KG1 (cell line): Measurements from ENCODE around the gene NEUROD6.

ENCODE experiments used
- DNase-seq: peaks from one replicate; lab custom pipeline; 2025; lab: John Stamatoyannopoulos, UW

NEUROD6 gene

DNA sequence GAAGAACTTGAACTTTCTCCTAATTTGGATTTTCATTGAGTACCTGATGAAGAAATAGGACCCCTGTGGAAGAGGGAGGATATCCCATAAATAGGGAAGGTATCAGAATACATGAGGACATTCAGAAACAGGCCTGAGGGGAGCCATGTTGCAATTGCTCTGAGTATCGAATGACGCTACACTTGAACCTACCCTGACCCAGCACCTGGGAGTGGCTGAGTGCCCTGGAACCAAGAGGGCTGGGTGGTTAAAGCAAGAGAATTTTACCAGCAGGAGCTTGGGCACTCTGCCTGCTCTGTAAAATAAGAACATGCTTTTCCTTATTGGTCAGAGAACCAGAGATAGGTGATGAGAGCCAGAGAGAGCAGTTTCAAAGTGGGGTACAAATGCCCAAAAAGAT, 7.2 kb downstream of the NEUROD6 start:
- DNase-seq: no peak

DNA sequence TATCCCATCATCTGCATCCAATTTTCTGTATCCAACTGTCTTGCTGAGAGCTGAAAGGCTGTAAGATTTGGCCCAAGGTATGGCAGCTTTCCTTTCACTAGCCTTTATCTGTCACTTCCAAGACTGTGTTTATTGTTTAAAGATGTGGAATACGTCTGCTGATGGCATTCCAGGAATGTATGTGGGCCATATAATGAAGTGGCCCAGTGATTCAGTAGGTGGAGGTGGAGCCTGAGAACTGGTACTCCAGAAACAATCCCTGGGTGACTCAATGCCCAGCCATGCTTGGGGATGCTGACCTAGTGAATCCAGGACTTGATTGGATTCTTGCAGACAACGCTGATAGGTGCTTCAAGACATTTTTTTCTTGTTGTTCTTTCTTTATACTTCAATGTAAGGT, 13.5 kb downstream of the NEUROD6 start:
- DNase-seq: no peak

DNA sequence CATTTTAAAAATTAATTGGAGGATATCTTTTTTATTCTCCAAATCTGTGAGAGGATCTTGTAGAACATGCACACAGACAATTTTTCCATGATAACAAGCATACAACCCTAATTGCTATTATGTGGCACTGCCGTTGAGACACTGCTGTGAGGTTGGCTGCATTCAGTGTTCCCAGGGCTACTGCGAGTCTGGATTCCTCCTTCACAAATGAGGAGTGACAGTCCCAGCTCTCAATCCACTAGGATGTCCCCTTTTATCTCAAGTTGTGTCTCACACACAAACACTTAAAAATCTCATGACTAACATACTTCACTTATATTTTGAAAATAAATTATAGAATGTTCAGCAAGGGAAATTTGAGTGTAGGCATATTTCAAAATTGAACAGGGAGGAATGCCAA, 14.1 kb downstream of the NEUROD6 start:
- no peak for DNase-seq

DNA sequence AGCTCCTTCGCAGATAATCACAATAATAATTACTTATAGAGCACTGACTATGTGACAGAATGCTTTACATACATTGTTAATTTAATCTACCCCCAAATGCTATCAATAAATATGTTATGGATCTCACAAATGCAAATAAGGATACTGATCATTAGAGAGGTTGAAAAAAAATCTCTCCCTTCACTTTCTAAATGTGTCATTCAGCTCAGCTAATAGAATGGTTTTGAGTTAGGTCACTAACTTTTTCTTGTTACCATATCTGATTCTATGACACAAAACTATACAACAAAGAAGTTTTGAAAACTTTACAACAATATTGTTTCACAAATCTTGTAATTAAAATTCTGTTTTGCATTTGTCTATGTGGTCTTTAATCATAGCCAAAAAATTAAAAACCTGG, 17.4 kb downstream of the NEUROD6 start:
- DNase-seq: no peak

DNA sequence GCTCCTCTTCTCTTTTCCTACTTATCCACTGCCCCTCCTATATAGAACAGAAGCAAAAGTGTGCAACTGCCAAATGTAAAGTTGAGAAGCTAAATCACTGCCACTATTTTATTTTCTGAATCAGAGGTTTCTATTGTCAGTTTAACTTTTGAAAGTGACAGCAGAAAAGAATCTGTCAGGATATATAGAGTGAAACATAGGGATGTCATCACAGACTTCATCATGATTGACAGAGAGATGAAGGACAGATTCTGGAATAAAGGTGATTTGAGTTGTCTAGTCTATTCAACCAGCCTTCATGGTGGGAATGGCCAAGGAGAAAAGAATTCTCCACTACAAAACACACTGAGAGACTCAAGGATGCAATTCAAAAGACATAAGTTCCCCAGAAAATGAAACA, 19.9 kb downstream of the NEUROD6 start:
- DNase-seq: no peak

DNA sequence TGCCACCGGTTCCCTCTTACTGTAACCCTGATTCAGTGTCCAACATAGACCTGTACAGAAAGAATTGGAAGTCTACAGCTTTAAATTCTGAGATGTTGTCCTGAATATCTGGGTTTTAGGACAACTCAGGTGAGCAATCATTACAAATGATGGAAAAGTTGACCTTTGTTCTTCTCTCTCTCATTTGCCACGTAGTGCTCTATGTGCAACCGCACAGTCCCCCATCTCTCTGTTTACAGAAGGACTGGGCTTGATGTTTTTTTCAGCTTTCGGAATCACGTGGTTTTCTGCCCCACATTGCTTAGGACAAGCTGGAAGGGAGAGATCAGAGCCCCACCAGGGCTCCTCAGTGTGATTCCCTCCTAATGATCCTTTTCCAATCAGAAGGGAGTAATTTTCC, 22.2 kb downstream of the NEUROD6 start:
- no peak for DNase-seq

DNA sequence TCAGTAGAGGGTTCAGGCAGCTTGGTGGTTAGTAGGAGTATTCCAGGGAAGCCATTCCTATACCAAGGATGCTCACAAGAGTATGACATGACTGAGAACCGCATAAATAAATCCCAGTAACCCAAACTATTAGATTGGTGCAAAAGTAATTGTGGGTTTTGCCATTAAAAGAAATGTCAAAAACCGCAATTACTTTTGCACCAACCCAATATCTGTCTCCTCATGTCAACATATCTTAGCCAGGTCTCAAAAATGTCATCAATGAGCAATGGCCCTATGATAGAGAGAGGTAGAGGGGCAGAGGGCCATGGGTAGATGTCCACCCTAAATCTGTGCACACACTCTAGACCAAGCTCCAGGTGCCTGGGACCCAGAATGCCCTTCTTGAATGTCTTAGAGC, 23.6 kb downstream of the NEUROD6 start:
- no peak for DNase-seq

DNA sequence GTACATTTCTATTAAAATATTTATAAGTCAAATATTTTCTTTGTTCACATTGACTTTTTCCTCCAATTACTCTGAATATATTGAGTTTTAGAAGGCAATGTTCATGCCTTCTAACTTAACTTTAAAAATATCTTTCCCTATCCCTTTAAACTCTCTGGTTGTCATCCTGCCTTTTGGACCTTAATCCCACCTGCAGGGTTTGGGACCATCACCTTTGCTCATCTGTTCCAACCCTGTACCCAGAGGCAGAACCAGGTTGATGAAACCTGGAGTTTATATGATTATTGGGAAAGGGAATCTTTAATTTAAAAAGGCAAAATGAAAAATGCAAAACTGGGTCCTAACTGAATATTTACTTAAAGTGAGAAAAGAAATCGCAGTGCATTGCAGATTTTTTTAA, 24.8 kb downstream of the NEUROD6 start:
- no peak for DNase-seq

DNA sequence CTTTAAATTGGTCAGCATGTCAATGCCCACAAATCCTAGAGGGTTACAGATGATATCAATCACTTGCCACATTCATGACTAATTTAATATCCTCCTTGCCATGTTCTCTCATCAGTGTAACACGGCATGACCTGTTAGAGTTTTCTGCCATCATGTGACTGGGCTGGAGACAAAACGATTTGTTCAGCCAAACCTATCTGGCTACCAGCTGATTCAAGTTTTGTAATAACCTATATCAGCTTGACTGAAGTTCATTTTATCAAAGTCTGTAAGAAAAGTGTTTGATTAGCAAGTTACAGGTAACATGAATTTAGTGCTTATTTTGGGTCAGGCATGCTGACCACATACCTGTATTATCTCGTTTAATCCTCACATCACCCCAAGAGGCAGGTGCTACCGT, 25.7 kb downstream of the NEUROD6 start:
- no peak for DNase-seq

DNA sequence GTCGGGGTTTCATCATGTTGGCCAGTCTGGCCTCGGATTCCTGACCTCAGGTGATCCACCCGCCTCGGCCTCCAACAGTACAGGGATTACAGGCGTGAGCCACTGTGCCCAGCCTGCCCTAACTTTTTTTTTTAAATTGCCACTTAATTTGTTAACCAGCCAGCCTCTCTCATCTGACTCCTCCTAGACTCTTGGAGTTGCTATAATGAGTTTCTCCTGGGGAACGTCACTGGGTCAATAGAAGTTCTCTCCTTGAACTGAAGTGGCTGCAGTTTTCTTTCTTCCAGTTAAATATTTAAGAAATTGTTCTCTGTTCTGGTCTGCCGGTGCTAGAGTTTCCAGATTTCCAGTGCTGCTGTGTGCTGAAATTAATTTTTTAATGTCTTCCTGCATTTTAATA, 27.6 kb downstream of the NEUROD6 start:
- DNase-seq: no peak

DNA sequence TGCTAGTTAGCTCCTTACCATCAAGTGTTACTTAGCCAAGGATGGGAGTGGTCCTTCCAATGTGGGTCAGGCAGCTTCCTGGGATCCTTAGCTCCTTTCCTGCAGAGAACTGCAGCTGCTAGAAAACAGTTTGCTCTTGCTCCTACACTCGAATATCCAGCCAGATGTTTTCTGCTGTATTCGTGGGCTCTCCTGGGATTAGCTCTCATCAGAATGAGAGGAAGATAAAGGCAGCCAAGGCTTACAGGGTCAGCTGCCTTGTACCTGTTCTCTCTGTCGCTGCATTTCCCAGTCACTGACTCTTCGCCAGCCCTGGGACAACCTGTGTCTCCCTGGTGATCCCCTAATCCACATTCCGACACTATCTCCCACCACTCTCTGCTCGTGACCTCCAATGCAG, 29.0 kb downstream of the NEUROD6 start:
- no peak for DNase-seq

DNA sequence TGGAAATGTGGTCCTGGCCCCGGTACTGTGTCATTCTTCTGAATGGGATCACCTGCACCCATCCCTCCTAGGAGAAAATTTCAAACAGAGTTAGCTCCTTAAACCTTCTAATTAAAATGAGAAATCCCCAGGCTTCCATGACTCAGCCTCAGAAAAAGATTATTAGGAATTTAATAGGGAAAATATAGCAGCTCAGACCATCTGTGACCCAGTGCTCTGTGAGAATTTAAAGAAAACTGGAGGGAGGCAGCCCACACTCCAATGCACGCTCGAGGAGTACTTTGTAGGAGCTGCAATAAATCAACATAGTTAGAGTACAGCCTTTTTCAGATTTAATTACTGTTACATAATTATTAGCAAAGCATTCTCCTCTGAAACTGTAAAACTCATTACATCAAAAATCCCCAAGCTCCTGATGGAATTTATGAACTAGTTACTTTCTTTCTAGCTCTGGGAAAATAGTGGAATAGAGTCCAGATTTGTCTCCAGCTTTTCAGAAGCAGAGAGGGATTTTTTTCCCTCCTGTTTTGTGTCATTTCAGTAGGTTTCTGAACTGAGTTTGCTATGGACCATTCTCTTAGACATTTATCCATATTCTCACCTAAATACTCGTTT, 30.1 kb downstream of the NEUROD6 start:
- DNase-seq: no peak

DNA sequence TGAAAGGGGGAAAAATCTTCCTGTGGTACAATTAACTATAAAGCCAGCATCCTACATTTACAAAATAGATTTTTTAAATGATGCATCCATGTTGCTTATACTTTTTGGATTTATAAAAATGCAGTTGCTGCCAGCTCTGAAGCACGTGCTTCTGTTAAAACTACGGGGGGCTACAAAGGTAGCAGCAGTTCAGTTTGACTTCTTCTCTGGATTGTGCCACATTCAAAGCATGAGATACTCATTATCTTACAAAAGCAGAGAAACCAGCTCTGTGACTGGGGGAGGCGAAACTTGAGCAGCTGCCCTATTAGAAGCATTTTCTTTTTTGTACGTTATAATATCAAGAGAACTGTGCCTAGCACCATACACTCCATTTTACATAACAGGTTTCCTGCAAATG, 31.1 kb downstream of the NEUROD6 start:
- no peak for DNase-seq

DNA sequence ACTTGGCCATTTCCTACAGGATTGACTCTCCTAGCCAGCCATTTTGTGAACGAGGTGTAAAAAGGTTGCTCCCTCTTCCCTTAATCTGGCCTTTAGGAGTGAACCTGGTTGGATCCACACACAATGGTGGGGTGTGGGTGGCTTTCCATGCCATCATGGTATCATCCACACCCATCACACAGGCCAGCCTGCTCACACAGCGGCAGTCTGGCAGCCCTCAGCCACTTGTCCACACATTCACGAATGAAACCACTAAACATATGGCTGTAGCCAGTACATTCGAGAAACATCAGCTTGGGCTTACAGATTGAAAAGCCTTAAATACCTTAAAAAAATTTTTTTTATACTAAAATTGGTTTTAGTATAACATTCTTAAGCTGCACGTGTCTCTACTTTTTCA, 31.9 kb downstream of the NEUROD6 start:
- DNase-seq: no peak

DNA sequence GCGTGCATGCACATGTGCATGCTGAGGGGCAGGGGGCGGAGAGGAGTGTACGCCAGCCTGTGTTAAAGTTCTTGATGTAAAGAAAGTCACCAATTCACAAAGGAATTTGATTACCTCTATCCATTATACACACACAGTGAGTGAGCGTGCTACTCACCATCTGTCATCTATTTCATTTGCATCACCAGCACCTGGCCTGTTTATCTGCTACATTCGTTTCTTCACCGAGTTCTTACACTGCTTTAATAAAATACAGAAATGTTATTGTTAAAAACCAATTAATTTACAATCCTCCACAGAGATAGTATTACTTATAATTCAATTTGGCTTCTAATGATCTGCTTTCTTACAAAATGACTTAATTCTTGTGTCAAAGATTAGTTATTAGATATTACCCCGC, 32.6 kb downstream of the NEUROD6 start:
- no peak for DNase-seq

DNA sequence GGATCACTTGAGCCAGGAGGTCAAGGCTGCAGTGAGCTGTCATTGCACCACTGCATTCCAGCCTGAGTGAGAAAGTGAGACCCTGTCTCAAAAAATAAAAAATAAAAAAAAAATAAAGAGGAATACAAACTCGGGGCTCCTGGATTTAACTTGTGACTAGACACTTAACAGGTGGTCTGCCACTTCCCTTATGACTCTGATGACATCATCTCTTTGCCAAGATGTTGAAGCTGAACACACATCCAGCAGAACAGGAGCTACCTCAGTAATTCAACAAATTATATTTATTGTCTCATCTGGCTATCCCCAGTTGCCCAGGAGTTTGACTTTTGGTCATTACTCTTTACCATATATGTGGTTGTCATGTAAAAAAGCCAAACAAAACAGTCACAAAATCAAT, 35.3 kb downstream of the NEUROD6 start:
- no peak for DNase-seq

DNA sequence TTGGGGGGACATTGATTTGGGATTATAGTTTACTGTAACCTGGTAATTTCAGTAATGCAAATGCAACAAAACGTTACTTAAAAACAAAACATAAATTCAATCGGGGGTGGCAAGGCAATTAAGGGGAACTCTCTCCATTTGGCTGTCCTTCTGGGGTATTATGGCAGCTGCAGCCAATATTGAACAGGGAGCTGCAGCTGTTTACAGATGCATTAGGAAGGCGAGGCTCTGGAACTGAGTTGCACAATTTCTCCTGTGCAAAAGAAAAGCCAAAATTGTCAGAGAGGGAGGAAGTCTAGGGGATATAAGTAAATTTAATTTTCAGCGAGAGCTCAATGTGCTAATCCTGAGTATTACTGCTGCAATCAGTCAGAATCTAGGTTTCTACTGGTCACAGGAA, 36.1 kb downstream of the NEUROD6 start:
- no peak for DNase-seq

DNA sequence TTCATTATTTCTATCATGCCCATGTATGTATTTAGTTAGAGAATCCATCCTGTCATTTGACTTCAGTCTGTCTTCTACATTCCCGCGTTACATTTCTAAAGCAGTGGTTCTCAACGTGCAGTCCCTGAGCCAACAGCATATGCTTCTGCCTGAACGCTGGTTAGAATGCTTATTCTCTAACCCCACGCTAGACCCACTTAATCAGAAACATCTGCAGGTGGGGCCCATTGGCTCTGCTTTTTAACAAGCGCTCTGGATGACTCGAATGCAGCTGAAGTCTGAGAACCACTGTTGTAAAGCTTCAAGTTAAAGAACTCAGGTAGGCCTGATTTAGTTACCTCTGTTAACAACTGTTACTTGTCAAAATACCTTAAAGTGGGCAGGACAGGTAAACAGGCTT, 38.2 kb downstream of the NEUROD6 start:
- no peak for DNase-seq

DNA sequence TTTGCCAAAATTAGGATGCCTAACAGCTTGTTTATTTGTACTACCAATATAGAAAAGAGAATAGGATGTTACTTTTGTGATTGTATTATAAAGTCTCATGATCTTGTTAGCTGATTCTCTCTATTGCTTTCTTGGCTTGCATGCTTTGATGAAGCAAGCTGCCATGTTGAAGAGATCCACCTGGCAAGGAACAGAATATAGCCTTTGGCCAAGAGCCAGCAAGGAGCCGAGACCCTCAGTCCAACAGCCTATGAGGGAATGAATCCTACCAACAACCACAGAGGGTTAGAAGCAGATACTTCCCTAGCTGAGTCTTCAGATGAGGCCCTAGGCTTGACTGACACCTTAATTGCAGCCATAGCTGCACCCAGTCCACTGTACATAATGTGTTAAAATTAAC, 41.2 kb downstream of the NEUROD6 start:
- DNase-seq: no peak

DNA sequence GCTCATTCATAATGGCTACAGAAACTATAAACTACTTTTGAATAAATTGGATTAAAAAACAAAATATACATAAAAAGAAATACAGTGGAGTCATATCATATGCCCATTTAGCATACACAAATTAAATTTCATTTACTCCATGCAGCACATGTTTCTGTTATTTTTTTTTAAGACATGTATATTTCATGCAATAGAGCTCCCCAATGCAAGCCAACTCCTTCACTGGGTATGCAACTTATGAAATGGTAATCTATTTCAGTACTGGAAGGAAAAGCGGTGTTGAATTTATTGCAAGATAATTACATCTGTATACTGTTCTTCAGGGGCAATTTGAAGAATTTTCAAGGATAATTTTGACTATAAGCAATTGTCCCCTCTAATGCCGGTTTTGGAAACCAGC, 49.9 kb downstream of the NEUROD6 start:
- DNase-seq: no peak
